Stimulated activated CD8-positive, alpha-beta memory T cell treated with anti-CD3 and anti-CD28 coated beads, Interleukin-15, amount 100 ng/mL, for 1 hour (primary cell): ENCODE data around the gene TIMMDC1.
"Not testable (repeated sequence)": the region's sequence is repeated elsewhere in the genome, so short reads cannot be mapped to it uniquely, and the experiment has no call there.

Source experiments
- DNase-seq: peaks from one replicate; pipeline ENCODE4 v3.0.0-alpha.2; 2020; ENCODE audit warnings: low read depth

The TIMMDC1 gene

DNA sequence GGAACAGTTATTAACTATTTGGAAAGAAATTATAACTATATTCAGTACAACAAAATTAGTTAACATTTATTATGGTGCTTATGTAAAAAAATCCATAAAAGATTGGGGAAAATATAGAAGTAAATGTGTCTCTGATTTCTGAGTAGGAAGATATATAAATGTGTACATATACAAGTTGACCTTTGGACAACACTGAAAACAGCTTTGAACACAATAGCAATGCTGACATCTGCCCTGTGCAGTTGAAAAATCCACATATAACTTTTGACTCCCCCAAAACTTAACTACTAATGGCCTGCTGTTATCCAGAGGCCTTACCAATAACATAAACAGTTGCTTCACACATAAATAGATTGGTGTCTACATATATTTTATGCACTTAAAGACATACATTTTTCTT lies 12.3 kb downstream of the TIMMDC1 start:
- no peak for DNase-seq

DNA sequence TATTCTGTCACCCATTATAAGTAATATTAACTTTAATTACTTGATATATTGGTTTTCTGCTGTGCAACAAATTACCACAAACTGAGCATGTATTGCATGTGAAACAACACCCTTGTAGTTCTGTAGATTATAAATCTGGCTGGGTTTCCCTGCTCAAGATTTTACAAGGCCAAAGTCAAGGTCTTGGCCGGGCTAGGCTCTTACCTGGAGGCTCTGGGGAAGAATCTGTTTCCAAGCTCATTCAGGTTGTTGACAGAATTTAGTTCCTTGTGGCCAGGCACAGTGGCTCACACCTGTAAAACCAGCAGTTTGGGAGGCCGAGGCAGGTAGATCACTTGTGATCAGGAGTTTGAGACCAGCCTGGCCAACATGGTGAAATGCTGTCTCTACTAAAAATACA lies 16.3 kb downstream of the TIMMDC1 start:
- no peak for DNase-seq

DNA sequence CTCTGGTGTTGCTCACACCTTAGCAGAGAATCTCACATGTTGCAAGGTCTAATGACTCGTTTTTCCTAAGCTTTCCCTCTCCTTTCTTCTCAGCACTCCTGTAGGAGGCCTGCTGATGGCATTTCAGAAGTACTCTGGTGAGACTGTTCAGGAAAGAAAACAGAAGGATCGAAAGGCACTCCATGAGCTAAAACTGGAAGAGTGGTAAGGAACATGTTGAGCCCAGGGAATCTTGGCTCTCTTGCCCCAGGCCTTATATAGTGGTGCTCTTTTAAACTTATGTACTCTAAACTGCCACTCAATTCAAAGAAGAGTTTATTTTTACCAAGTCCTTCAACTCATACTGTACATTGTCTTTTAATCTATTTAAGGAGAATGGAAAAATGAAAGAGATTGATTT lies 18.8 kb downstream of the TIMMDC1 start:
- no peak for DNase-seq

DNA sequence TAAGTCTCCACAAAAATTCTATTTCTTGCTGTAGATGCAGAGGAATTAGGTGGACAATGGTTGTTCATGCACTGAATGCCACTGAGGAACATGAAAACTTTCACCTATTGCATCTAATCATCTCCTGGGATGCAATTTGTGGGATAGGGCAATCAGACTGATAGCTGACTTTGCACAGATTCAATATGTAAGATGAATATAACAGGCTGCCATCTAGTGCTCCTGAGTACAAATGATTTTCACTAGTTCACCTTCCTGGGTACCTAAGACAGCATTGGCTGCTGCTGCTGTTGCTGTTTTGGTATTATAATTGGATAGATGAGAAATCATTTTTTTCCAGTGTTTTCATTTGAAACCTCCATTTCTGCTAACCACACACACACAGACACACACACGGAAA lies 19.7 kb downstream of the TIMMDC1 start:
- DNase-seq = no peak

DNA sequence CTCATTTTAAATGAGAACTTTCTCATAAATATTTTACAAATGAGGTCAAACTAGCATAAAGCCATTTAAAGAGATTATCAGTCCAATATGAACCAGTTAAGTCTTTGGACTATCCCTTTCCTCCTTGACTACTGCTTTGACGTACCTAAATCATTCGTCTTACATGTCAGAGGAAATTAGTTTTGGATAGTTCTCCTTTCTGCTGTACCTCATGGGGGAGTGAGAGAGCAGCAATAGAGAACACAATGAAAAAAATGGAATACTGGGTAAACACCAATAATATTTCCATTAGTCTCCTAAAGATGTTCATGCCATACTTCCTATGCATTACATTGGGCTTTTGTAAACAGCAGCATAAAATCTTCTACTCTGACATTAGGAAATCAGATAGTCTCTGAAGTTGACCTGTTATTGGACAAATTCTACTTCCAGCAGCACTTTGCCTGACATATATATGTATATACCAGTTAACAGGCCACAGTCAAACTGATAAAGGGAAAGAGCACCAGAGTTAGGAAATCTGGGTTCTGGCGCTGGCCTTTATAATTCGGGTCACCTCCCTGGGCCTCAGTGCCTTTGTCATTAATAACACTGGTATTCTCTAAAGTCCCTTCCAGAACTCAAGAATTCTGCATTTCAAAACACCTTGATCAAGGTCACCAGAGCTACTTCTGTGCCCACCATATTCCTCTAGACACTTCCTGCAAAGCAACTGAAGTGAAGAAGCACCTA lies 26.8 kb downstream of the TIMMDC1 start:
- no peak for DNase-seq

DNA sequence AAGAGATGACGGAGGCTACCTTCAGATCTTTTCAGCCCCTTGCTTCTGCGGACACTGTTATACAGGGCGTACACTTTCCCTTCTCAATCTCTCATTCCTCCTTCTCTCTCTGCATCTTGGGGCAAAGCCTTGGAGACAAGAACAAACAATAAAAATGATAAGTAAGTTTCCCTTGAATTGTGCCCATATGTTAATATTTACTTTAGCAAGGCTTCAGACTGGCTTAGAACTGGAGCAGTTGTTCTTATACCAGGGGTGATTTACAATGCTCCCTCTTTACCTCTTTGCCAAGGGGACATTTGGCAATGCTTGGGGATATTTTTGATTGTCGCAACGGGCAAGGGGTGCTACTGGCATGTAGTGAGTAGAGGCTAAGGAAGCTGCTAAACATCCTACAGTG lies 29.4 kb downstream of the TIMMDC1 start:
- no peak for DNase-seq

DNA sequence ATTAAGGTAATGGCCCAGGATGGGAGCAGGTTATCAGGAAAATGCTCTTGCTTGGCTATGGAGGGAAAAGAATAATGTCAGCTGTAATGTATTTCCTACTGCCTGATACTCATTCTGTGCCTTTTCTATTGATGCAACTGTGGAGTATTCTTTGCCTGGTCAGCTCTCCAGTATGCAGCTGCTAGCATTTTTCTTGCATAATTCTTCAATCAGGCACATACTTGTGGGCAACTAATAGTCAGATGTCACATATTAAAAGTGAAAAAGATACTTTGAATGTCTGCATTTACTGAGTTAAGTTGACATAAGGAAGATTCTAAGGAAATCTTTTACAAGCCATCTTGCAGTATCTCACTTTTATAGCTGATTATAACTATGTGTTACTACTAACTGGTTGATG lies 31.5 kb downstream of the TIMMDC1 start:
- DNase-seq = no peak

DNA sequence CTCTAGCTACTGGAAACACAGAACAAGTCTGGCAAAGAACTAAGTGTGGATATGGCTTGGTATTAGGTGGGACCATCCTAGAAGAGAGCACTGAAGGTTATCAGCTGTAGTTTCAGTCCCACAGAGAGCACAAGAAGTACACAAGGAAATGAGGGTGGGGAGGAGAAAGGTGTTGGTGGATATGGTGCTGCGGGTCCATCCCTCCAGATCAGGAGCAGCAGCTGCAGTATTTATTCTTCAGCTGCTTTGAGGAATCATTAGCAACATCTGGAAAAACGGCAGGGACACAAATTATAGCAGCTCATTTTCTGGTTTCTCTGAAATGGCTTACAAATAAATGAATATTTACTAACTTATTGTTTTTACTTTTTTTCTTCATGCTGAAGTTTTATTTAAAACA lies 32.1 kb downstream of the TIMMDC1 start:
- no peak for DNase-seq

DNA sequence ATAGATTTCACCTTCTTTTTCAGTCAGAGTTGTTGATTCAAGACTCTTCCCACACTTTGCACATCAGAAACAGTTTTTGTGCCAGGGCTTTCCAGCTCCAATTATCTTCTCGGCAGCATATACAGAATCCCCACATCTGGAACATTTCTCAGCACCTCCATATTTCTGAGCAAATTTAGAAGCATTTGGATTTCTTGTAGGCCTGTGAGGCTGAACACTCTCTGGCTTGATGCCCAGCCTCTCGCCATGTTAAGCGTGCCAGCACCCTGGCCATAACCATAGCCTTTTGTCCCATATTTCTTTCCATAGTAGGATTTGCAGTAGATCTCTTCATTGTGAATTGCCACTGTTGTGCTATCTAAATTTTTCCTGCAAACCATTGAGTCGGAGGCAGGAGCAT lies 32.8 kb downstream of the TIMMDC1 start:
- DNase-seq = no peak

DNA sequence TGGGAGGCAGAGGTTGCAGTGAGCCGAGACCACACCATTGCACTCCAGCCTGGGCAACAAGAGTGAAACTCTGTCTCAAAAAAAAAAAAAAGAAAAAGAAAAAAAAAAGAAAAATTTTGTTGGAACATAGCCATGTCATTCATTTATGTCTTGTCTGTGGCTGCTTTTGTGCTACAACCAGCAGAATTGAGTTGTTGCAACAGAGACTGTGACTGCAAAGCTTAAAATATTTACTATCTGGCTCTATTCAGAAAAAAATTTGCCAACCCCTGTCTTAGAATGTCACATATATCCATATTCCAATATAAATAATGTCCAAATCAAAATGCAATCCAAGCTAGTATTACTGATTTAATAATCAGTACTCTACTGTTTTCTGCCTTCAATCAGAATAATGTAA lies 35.9 kb downstream of the TIMMDC1 start:
- DNase-seq = no peak

DNA sequence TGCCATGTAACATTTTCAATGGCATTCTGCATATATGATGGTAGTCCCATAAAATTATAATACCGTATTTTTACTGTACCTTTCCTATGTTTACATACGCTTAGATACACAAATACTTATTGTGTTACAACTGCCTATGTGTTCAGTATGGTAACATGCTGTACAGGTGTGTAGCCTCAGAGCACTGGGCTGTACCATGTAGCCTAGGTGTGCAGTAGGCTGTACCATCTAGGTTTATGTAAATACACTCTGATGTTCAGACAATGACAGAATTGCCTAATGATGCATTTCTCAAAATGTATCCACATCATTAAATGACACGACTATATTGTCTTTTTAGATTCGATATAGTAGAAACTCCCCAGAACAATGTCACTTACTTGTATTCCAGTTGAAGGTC lies 38.4 kb downstream of the TIMMDC1 start:
- no peak for DNase-seq

DNA sequence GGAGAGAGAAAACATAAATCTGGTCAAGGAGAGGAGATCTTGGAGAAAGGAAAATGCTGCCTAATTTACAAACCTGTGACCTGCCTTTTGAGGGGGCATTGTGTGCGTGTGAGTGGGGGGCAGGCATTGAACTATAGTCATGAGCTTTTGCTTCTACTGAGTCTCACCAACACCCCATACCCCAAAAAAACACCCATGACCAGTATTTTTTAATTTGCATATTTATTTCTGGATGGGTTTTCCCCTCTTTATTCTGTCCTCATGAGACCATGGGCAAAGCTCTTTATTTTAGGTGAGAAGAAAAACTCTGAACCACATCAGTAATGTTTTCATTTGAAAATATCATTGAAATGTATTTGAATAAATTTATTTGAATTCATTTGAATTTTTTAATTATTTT lies 40.4 kb downstream of the TIMMDC1 start:
- DNase-seq = no peak

DNA sequence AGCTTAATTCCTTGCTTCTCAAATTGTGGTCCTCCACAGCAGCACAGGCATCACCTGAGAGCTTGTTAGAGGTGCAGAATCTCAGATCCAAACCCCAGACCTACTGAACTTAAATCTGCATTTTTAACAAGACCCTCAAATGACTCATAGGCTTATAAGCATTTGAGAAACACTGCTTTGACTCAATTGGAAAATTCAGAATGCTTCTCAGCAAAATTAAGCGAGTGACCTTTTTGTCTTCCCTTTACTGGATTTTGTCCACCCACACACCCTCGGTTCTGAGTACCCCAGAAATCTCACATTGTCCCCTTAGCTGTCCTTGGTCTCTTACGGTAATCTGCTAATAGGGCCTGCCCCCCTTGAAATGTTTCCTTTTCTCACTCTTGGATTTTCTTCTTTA lies 43.2 kb downstream of the TIMMDC1 start:
- DNase-seq = no peak

DNA sequence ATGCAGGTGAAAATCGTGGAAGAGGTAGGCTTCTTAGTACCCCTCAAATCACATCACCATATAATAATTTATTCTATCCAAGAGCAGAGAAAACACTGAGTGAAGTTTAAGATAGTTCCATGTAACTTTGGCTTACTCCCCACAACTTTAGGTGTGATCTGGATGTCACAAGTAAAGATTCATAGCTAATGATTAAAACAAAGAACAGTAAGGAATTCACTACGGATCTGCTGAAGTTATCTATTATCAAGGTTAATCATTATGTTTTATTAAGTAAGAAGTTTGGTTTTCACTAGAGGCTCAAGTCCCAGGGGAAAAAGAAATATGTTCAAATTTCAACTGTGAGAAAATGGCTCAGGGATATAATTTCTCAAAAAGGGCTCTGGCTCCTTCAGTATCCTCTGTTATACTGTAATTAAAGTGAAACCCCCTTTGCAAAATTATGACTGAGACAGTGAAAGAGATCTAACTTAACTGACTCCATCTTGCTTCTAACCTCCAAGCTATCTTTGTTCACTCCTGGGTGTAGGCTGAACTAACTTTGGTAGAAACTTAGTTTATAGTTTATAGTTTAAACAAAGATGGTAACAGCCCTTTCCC lies 43.9 kb downstream of the TIMMDC1 start:
- DNase-seq = no peak

DNA sequence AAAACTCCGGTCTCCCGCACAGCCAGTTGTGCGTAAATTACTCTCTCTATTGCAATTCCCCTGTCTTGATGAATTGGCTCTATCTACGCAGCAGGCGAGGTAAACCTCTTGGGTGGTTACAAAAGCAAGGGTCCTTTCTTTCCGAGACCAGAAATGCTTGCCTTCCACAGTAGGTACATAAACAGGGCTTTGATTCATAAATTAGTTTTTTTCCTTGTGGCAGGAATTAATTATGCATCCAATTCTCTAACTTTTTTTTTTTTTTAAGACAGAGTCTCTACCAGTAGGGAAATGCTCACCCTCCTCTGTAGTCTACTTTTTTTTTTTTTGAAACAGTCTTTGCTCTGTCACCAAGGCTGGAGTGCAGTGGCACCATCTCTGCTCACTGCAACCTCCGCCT lies 44.8 kb downstream of the TIMMDC1 start:
- DNase-seq = no peak

DNA sequence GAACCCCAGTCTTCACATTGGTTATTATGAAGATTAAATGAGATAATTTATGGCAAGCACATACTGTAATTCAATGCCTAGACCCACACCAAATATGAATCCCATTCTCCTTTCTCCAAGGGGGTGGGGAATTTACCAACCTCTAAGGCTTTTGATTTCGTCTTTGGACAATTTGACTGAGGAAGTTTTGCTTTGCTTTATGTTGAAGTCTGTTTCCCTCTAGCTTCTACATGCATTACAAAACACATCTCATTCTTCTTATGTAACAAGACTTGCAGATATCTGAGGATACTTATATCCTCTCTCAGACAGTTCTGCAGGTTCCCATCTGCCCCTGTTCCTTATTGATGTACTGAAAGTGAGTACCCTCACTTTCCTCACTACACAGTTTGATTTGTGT lies 48.9 kb downstream of the TIMMDC1 start:
- no peak for DNase-seq

DNA sequence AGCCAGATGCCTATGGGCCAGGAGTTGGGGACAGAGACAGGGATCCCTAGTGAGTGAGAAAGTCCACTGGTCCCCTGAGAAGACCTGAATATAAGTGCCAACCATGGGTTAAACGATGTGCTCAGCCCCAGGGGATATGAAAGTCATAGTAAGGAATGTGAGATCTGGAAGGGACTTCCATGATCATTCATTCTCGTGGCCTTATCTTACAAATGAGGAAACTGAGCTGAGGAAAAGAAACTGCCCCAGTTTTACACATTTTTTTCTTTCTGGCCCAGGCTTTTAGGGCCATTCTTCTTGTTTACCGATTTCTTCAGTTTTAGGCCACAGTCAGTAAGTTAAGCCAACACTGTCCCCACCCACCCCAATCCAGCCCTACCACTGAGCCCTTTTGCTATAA lies 50.0 kb downstream of the TIMMDC1 start:
- no peak for DNase-seq

DNA sequence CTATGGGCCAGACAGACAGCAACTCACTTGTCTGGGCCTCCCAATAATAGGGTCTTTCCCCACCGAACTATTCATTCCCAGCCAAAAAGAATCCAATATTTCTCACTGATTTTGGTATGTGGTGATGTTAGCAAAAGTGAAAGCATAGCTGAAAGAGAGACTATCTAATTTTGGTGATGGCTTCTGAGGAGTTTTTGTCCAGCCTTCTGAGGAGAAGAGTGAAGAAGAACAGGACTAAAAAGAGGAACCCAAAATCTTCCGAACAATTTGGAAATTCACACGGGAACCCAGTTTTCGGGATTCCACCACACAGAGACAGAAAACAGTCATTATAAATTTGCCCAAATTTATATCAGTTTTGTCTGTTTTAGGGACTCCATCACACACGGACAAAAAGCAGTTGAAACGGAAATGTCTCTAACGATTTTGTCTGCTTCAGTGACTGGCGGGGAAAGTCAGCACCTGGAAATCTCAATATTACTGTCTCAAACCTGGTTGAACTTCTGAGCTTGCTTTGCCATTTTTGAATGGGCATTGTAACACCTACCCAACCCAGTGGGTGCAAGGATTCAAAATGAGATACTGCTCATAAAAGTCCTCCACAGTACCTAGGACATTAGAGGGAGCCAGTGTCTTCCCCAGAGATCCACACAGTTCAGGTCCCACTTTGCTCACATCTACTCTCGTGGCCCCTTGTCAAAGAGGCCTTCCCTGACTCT lies 52.0 kb downstream of the TIMMDC1 start:
- no peak for DNase-seq

DNA sequence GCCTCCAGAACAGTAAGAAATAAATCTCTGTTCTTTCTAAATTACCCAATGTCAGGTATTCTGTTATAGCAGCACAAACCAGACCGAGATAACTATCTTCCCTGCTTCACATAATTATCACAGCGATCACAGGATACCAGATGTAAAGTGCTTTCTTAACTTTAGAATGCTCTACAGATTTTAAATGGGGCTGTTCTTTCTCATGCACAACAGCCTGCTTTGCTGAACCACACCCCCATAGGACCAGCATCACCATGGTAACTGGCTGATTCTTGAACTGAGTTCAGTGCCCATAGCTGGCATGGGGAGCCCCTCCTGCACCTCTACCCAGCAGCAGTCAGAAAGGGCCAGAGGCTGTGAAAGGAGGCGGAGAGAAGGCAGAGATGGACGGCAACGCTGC lies 53.3 kb downstream of the TIMMDC1 start:
- no peak for DNase-seq

DNA sequence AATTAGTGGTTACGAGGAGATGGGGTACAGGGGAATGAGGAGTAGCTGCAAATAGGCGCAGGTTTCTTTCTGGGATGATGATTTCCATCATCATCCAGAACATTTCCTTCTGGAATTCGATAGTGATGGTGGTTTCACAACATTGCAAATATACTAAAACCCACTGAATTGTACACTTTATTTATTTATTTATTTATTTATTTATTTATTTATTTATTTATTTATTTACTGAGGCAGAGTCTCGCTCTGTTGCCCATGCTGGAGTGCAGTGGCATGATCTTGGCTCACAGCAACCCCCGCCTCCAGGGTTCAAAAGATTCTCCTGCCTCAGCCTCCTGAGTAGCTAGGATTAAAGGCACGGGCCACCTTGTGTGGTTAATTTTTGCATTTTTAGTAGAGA lies 54.6 kb downstream of the TIMMDC1 start:
- not testable (repeated sequence) for DNase-seq

DNA sequence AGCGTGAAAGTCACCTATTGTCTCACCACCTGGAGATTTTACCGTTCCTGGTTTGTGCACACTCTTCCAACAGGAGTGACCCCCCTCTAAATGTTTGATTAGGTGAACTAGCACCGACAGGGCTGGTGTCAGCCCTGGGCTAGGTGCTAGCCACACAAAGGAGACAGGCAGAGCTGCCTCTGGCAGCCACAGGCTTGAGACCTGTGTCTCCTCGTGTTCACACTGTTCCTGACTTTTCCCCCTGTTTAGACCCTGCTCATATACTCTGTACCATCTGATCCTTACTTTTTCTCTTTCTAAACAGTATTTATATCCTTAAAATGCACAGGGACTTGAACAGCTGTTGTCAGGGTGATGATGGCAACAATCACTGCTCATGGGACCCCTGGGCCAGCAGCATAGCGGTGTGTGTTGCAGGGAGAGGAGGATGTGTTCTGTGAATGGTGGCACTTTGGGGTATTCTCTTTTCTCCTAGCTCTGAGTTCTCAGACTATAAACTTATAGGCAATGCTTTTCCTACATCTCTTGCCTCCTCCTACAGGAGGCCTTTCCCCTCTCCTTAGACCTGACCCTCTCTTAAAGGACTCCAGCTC lies 55.6 kb downstream of the TIMMDC1 start:
- no peak for DNase-seq

DNA sequence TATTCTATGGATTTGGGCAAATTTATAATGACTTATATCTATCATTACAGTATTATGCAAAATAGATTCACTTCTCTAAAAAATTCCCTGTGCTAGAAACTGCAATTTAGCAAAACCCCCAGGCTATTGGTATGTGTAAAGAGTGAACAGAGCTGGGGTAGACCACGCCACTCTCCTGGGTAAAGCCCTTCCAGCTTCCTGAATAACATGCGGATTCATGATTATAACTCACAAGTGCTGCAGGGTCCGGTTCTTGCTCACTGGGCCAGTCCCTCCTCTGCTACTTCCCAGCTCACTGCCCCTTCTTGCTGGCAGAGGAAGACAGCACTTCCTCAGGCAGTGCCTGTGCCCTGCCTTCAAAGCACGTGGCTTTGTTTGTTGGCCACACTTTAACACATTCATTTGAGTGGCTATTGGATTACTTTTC lies 57.0 kb downstream of the TIMMDC1 start:
- DNase-seq = no peak

DNA sequence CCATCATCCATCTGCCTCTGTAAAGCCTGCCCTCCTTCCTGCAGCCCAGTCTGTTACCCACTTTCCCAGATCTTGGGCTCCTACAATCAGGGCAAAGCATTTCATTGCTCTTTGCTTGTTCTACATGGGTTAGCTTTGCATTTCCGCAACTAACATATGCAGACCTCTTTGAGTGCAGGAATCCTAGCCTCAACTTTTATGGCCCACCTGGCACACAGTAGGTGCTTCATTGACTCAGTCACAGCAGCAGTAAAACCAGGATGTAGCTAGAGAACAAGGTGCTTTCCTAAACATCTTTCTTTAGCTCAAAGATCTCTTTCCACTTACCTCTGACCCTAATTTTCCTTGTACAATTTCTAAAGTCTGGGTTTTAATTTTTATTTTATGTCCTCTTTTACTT lies 57.6 kb downstream of the TIMMDC1 start:
- no peak for DNase-seq
